GM19240 (cell line): ENCODE measurements around the gene OR11A1.

ENCODE experiments used
- DNase-seq: peaks from one replicate; pipeline ENCODE4 v3.0.0; 2011; ENCODE audit warnings: low spot score; ENCODE audit not compliant: insufficient read length

OR11A1 gene

DNA sequence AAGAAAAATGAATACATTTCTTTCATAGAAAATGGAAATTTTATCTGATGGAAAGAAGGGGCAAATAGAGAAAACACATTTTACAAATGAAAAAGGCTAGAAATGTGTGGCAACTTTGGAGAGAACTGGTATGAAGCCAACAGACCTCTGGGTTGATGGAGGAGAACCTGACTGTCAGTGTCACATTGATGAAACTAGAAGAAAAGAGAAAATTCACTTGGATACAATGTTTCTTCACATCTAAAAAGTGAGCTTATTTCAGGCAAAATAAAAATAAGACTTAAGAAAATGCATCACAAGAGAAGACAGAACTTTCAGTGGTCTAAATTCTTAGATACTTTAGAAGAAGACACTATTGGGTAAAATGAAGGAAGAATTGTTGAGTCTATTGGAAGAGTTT lies 61.5 kb downstream of the OR11A1 start, which contains the start of gene OR12D2:
TSS of gene OR12D2 (plus strand) at position 301 of the 400 bp plus-strand sequence. CDS start 1,069 bp downstream, outside the sequence.
- DNase-seq, result no peak

DNA sequence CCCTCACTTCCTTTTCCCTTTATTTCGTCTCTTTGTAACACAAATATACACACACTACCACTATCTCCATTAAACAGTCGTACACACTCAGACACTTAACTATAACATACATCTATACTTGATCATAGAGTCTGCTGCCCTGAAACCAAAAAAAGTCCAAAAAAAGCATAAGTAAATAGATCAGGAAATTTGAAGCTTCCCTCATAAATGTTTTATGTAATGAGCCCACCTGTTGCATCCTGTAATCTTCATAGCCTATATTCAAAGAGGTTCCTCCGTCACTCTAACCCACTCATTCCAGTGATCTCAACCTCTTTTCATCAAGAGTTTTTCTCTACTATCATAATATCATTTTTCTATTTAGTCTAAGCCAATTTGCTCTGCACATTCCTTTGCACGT lies 68.3 kb downstream of the OR11A1 start:
- DNase-seq, result no peak

- no peak for DNase-seq
Measured at GRCh38 chr6:29376003-29376402, 80.9 kb downstream of the OR11A1 start.
